Measurements from ENCODE around the gene SCAF1.

The SCAF1 gene

DNA sequence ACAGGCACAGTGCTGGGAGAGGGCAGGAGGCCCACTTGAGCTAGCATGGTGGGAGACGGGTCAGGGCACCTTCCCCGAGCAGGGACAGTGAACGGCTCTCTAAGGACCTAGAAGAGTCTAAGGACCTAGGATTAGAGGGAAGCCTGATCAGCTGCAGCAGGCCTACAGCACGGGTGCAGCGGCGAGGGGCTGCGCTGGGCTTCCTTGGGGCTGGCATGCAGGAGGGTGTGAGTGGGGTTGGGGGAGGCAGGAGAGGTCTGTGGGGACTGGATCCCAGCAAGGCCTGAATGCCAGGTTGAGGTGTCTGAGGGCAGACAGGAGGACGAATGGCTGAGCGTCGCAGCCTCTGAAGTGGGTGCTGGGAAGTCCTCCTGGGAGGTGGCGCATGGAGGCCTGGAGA lies 3.6 kb downstream of the SCAF1 start:
- H3K4me3 ChIP-seq (ENCODE audit: low read depth, low read length) = no peak overlapping the region
- in situ Hi-C loops (cut with HindIII; ENCODE audit: low sequenced_read_pairs) = loop anchor here (10.0 kb wide), 1 partner anchor 131 kb away; the partner anchor contains the start of gene FCGRT
- TF ChIP-seq, protein P1, sequence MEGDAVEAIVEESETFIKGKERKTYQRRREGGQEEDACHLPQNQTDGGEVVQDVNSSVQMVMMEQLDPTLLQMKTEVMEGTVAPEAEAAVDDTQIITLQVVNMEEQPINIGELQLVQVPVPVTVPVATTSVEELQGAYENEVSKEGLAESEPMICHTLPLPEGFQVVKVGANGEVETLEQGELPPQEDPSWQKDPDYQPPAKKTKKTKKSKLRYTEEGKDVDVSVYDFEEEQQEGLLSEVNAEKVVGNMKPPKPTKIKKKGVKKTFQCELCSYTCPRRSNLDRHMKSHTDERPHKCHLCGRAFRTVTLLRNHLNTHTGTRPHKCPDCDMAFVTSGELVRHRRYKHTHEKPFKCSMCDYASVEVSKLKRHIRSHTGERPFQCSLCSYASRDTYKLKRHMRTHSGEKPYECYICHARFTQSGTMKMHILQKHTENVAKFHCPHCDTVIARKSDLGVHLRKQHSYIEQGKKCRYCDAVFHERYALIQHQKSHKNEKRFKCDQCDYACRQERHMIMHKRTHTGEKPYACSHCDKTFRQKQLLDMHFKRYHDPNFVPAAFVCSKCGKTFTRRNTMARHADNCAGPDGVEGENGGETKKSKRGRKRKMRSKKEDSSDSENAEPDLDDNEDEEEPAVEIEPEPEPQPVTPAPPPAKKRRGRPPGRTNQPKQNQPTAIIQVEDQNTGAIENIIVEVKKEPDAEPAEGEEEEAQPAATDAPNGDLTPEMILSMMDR (IDR thresholded peaks at IDR 0.05; ENCODE audit: low read depth, low read length, missing control alignments) = no peak
- DNase-seq (ENCODE audit: low read depth) = no peak

DNA sequence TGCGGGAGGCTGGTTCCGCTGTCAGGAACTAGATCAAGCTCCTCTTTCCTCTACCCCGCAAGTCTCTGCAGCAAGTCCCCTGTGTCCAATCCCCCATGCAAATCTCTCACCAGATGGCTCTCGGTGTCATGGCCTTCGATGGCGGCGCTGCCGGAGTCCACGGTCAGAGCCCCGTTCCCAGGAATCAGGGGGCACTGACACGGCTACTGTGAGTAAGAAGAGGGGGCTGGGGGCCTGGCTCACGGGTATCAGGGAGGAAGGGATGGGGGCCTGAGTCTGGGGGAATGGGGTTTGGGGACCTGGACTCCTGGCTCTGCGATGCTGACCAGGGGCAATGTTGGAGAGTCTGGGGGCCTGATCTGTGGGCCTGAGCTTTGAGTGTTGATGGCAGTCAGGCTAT lies 4.0 kb downstream of the SCAF1 start:
- no peak overlapping the region for H3K4me3 ChIP-seq (ENCODE audit: low read depth, low read length)
- DNase-seq (ENCODE audit: low read depth) = no peak
- in situ Hi-C loops (cut with HindIII; ENCODE audit: low sequenced_read_pairs) = loop anchor here (10.0 kb wide), 1 partner anchor 131 kb away; the partner anchor contains the start of gene FCGRT
- TF ChIP-seq, protein P1 (IDR thresholded peaks at IDR 0.05; ENCODE audit: low read depth, low read length, missing control alignments) = no peak

DNA sequence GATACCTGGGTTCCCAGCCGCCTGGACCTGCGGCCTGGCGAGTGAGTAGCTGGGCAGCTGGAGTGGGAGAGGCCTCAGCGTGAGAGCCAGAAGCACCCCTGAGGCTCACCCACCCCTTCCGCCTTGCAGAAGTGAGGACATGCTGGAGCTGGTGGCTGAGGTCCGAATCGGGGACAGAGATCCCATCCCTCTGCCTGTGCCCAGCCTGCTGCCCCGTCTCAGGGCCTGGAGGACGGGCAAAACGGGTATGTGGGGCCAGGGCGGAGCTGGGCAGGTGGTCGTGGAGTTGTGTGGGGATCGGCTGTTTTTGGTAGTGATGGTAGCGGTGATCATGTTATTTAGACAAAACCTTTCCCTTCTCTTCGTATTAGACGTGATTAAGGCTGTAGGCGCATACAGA lies 4.6 kb downstream of the SCAF1 start:
- in situ Hi-C loops (cut with HindIII; ENCODE audit: low sequenced_read_pairs) = loop anchor here (10.0 kb wide), 1 partner anchor 132 kb away; the partner anchor contains the start of gene FCGRT
- TF ChIP-seq, protein P1 (IDR thresholded peaks at IDR 0.05; ENCODE audit: low read depth, low read length, missing control alignments) = no peak
- H3K4me3 ChIP-seq (ENCODE audit: low read depth, low read length) = no peak overlapping the region
- no peak for DNase-seq (ENCODE audit: low read depth)

DNA sequence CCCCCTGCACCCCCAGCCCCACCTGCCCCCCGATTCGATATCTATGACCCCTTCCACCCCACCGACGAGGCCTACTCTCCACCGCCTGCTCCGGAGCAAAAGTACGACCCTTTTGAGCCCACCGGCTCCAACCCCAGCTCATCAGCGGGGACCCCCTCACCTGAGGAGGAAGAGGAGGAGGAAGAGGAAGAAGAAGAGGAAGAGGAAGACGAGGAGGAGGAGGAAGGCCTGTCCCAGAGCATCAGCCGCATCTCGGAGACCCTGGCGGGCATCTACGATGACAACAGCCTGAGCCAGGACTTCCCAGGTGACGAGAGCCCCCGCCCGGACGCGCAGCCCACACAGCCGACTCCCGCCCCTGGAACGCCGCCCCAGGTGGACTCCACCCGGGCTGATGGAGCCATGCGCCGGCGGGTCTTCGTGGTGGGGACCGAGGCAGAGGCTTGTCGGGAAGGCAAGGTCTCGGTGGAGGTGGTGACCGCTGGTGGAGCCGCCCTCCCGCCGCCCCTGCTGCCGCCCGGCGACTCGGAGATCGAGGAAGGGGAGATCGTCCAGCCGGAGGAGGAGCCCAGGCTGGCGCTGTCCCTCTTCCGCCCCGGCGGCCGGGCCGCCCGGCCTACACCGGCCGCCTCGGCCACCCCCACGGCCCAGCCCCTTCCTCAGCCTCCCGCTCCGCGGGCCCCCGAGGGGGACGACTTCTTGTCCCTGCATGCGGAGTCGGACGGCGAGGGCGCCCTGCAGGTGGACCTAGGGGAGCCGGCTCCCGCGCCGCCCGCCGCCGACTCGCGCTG lies 9.2 kb downstream of the SCAF1 start:
- TF ChIP-seq, protein P1 (IDR thresholded peaks at IDR 0.05; ENCODE audit: low read depth, low read length, missing control alignments) = no peak
- no peak for DNase-seq (ENCODE audit: low read depth)
- no peak overlapping the region for H3K4me3 ChIP-seq (ENCODE audit: low read depth, low read length)
- in situ Hi-C loops (cut with HindIII; ENCODE audit: low sequenced_read_pairs) = no loop called here

DNA sequence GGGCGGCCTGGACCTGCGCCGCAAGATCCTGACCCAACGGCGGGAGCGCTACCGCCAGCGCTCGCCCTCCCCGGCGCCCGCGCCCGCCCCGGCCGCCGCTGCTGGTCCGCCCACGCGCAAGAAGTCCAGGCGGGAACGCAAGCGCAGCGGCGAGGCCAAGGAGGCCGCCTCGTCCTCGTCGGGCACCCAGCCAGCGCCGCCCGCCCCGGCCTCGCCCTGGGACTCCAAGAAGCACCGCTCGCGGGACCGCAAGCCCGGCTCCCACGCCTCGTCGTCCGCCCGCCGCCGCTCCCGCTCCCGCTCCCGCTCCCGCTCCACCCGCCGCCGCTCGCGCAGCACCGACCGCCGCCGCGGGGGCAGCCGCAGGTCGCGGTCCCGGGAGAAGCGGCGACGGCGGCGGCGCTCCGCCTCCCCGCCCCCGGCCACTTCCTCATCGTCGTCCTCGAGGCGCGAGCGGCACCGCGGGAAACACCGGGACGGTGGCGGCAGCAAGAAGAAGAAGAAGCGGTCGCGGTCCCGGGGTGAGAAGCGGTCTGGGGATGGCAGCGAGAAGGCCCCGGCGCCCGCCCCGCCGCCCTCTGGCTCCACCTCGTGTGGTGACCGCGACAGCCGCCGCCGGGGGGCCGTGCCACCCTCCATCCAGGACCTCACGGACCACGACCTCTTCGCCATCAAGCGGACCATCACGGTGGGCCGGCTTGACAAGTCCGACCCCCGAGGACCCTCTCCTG lies 10.0 kb downstream of the SCAF1 start:
- DNase-seq (ENCODE audit: low read depth) = no peak
- in situ Hi-C loops (cut with HindIII; ENCODE audit: low sequenced_read_pairs) = no loop called here
- H3K4me3 ChIP-seq (ENCODE audit: low read depth, low read length) = no peak overlapping the region
- TF ChIP-seq, protein P1 (IDR thresholded peaks at IDR 0.05; ENCODE audit: low read depth, low read length, missing control alignments) = no peak

DNA sequence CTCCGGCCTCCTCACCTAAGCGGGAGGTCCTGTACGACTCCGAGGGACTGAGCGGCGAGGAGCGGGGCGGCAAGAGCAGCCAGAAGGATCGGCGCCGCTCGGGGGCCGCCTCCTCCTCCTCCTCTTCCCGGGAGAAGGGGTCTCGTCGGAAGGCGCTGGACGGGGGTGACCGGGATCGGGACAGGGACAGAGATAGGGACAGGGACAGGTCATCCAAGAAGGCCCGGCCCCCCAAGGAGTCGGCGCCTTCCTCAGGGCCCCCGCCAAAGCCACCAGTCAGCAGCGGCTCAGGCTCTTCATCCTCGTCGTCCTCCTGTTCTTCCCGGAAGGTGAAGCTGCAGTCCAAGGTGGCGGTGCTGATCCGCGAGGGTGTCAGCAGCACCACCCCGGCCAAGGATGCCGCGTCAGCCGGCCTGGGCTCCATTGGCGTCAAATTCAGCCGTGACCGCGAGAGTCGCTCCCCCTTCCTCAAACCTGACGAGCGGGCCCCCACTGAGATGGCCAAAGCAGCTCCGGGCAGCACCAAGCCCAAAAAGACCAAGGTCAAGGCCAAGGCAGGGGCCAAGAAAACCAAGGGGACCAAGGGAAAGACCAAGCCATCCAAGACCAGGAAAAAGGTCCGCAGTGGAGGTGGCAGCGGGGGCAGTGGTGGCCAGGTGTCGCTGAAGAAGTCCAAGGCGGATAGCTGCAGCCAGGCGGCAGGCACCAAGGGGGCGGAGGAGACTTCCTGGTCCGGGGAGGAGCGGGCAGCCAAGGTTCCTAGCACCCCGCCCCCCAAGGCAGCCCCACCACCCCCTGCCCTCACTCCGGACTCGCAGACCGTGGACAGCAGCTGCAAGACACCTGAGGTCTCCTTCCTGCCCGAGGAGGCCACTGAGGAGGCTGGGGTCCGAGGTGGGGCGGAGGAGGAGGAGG lies 10.8 kb downstream of the SCAF1 start:
- in situ Hi-C loops (cut with HindIII; ENCODE audit: low sequenced_read_pairs) = no loop called here
- no peak for DNase-seq (ENCODE audit: low read depth)
- no peak overlapping the region for H3K4me3 ChIP-seq (ENCODE audit: low read depth, low read length)
- TF ChIP-seq, protein P1 (IDR thresholded peaks at IDR 0.05; ENCODE audit: low read depth, low read length, missing control alignments) = no peak

Data from astrocyte of the cerebellum (primary cell).